H1 (cell line): ENCODE results near the gene TSN. TPM values are rescaled to one million over a fixed set of nuclear protein-coding genes. Genes with fewer than 3 reads are reported as not detected.

Experiments used
- BRCA1 ChIP-seq: IDR thresholded peaks from 2 replicates; pipeline ENCODE4 v1.6.1; 2012; ENCODE audit warnings: low read depth, low read length, improper control_type of control experiment
- CTBP2 ChIP-seq: IDR thresholded peaks from 2 replicates; pipeline ENCODE4 v1.7.0; 2011; ENCODE audit warnings: borderline replicate concordance, mild to moderate bottlenecking, moderate library complexity, mixed read lengths, low read length; ENCODE audit not compliant: insufficient read depth, insufficient read length
- EZH2 ChIP-seq: fragments of 200-600 bp; sonication (generic); IDR thresholded peaks from 2 replicates; pipeline ENCODE4 v1.7.1; 2012; ENCODE audit warnings: low read depth, mild to moderate bottlenecking, moderate library complexity, low read length, inconsistent platforms; ENCODE audit not compliant: severe bottlenecking
- GABPA ChIP-seq: IDR thresholded peaks from 2 replicates; pipeline ENCODE4 v1.6.1; 2011; ENCODE audit warnings: mild to moderate bottlenecking, low read length, moderate library complexity, borderline replicate concordance; ENCODE audit not compliant: insufficient read depth
- RAD21 ChIP-seq, 2 experiments: IDR thresholded peaks in 1 of 2; conservative IDR thresholded peaks in 1 of 2; 2 replicates each; pipeline ENCODE4 v1.6.1; 2011; ENCODE audit warnings: low read depth in 2 of 2, low read length in 2 of 2, improper control_type of control experiment in 1 of 2, inconsistent platforms in 1 of 2, mild to moderate bottlenecking in 1 of 2, moderate library complexity in 1 of 2
- SIX5 ChIP-seq: IDR thresholded peaks from 2 replicates; pipeline ENCODE4 v1.6.1; 2011; ENCODE audit warnings: mild to moderate bottlenecking, low read depth, low read length
- TAF7 ChIP-seq: optimal IDR thresholded peaks from 2 replicates; pipeline ENCODE3; 2011; ENCODE audit warnings: low read depth, mild to moderate bottlenecking, inconsistent platforms, low read length, moderate library complexity, borderline replicate concordance
- polyA plus RNA-seq, 7 experiments: library from polyadenylated mRNA; depleted of rRNA in 3 of 7; stranded (reverse) in 5 of 7; unstranded in 2 of 7; fragments of >200 nt in 5 of 7; fragments of 200-250 nt in 2 of 7; gene quantifications; 1 replicate in 5 of 7; 2 replicates in 1 of 7; 4 replicates in 1 of 7; pipeline versions ENCODE4 v1.2.1 to v1.2.3, GENCODE V29; 2011 to 2013; ENCODE audit warnings: missing spikeins in 2 of 7, mixed read lengths in 2 of 7
- total RNA-seq: library from RNA; stranded (reverse); fragmentation: NEBNext Ultra II Directional; extraction: Animal tissue kit (Norgen Biotek cat#: 25700); gene quantifications from 2 replicates; pipeline ENCODE4 v1.2.1, GENCODE V29; 2021
- TF ChIP-seq, protein P1 (sequence below): fragments of 300-600 bp; sonication (generic); IDR thresholded peaks from 2 replicates; pipeline ENCODE4 v1.7.1; 2012; ENCODE audit warnings: low read length, moderate library complexity, mild to moderate bottlenecking, inconsistent platforms; ENCODE audit not compliant: insufficient replicate concordance

Gene TSN
- total and polyA plus RNA-seq, 2 of the 8 experiments (the other 6 are each of a cell fraction or from before 2014, with no cell fraction given) = 44.4 to 96.1 TPM

DNA sequence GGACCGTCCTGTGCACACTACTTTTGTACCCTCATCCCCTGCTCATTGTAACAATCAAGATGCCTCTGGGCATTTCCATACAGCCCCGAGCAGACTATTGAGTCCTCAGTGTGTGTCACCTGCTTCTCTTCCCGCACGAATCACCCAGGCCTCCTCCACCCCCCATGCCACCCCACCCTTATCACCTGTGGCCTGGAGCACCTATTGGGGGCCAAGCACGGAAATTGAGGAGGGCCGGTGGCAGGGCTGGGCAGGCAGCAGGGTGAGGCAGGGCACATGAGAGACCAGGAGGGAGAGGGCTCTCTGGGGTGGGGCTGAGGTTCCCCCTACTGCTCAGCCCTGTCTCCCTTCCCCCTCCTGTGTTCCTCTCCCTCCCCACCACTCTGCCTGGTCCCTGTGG is 14.5 kb upstream of the TSN start (continued):
- TF ChIP-seq, protein P1, sequence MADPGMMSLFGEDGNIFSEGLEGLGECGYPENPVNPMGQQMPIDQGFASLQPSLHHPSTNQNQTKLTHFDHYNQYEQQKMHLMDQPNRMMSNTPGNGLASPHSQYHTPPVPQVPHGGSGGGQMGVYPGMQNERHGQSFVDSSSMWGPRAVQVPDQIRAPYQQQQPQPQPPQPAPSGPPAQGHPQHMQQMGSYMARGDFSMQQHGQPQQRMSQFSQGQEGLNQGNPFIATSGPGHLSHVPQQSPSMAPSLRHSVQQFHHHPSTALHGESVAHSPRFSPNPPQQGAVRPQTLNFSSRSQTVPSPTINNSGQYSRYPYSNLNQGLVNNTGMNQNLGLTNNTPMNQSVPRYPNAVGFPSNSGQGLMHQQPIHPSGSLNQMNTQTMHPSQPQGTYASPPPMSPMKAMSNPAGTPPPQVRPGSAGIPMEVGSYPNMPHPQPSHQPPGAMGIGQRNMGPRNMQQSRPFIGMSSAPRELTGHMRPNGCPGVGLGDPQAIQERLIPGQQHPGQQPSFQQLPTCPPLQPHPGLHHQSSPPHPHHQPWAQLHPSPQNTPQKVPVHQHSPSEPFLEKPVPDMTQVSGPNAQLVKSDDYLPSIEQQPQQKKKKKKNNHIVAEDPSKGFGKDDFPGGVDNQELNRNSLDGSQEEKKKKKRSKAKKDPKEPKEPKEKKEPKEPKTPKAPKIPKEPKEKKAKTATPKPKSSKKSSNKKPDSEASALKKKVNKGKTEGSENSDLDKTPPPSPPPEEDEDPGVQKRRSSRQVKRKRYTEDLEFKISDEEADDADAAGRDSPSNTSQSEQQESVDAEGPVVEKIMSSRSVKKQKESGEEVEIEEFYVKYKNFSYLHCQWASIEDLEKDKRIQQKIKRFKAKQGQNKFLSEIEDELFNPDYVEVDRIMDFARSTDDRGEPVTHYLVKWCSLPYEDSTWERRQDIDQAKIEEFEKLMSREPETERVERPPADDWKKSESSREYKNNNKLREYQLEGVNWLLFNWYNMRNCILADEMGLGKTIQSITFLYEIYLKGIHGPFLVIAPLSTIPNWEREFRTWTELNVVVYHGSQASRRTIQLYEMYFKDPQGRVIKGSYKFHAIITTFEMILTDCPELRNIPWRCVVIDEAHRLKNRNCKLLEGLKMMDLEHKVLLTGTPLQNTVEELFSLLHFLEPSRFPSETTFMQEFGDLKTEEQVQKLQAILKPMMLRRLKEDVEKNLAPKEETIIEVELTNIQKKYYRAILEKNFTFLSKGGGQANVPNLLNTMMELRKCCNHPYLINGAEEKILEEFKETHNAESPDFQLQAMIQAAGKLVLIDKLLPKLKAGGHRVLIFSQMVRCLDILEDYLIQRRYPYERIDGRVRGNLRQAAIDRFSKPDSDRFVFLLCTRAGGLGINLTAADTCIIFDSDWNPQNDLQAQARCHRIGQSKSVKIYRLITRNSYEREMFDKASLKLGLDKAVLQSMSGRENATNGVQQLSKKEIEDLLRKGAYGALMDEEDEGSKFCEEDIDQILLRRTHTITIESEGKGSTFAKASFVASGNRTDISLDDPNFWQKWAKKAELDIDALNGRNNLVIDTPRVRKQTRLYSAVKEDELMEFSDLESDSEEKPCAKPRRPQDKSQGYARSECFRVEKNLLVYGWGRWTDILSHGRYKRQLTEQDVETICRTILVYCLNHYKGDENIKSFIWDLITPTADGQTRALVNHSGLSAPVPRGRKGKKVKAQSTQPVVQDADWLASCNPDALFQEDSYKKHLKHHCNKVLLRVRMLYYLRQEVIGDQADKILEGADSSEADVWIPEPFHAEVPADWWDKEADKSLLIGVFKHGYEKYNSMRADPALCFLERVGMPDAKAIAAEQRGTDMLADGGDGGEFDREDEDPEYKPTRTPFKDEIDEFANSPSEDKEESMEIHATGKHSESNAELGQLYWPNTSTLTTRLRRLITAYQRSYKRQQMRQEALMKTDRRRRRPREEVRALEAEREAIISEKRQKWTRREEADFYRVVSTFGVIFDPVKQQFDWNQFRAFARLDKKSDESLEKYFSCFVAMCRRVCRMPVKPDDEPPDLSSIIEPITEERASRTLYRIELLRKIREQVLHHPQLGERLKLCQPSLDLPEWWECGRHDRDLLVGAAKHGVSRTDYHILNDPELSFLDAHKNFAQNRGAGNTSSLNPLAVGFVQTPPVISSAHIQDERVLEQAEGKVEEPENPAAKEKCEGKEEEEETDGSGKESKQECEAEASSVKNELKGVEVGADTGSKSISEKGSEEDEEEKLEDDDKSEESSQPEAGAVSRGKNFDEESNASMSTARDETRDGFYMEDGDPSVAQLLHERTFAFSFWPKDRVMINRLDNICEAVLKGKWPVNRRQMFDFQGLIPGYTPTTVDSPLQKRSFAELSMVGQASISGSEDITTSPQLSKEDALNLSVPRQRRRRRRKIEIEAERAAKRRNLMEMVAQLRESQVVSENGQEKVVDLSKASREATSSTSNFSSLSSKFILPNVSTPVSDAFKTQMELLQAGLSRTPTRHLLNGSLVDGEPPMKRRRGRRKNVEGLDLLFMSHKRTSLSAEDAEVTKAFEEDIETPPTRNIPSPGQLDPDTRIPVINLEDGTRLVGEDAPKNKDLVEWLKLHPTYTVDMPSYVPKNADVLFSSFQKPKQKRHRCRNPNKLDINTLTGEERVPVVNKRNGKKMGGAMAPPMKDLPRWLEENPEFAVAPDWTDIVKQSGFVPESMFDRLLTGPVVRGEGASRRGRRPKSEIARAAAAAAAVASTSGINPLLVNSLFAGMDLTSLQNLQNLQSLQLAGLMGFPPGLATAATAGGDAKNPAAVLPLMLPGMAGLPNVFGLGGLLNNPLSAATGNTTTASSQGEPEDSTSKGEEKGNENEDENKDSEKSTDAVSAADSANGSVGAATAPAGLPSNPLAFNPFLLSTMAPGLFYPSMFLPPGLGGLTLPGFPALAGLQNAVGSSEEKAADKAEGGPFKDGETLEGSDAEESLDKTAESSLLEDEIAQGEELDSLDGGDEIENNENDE = no peak
- TF ChIP-seq GABPA (no peak), EZH2 (no peak), TAF7 (no peak), SIX5 (no peak), RAD21 (IDR thresholded peaks at IDR 0.05 in 1 of 2, conservative IDR thresholded peaks at IDR 0.05 in 1 of 2; ENCODE audit: low read depth in 2 of 2, low read length in 2 of 2) (no peak), BRCA1 (no peak), CTBP2 (no peak)
